ENCODE data around the gene ZNF775. TPM values are rescaled to one million over a fixed set of nuclear protein-coding genes. Genes with fewer than 3 reads are reported as not detected.

Gene ZNF775
- total RNA-seq, 1 donor from 2014 or later: 3.3 TPM

DNA sequence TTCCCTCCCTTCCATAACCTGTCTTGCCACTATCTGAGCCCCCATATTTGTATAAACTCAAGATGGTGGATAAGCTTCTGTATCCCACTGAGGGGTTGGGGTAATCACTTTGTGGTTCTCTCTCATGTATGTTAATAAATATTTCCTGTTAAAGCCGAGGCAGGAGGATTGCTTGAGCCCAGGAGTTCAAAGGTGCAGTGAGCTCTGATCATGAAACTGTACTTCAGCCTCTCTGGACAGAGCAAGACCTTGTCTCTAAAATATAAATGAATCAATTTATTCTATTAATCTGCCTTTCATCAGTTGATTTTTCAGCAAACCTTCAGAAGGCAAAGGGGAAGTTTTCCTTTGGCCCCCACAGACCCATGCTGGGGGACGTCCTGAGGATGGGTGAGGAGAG, 35.9 kb upstream of the ZNF775 start:
- DNase-seq (ENCODE audit: missing footprints) (no peak), ATAC-seq (no peak)
- intact Hi-C loops (cut with DNase I): no loop called here

- ATAC-seq: no peak
- no peak for DNase-seq (ENCODE audit: missing footprints)
- intact Hi-C loops (cut with DNase I): no loop called here
Observed at GRCh38 chr7:150344299-150344698, 34.8 kb upstream of the ZNF775 start.

GRCh38 chr7:150345012-150345411, 34.1 kb upstream of the ZNF775 start:
- intact Hi-C loops (cut with DNase I): no loop called here
- ATAC-seq: no peak
- DNase-seq (ENCODE audit: missing footprints): no peak

- ATAC-seq (no peak), DNase-seq (ENCODE audit: missing footprints) (no peak)
- intact Hi-C loops (cut with DNase I): no loop called here
Observed at GRCh38 chr7:150346922-150347321, 32.2 kb upstream of the ZNF775 start.

GRCh38 chr7:150351587-150352194, 27.4 kb upstream of the ZNF775 start:
- DNase-seq (ENCODE audit: missing footprints): no peak
- ATAC-seq: no peak
- intact Hi-C loops (cut with DNase I): no loop called here

DNA sequence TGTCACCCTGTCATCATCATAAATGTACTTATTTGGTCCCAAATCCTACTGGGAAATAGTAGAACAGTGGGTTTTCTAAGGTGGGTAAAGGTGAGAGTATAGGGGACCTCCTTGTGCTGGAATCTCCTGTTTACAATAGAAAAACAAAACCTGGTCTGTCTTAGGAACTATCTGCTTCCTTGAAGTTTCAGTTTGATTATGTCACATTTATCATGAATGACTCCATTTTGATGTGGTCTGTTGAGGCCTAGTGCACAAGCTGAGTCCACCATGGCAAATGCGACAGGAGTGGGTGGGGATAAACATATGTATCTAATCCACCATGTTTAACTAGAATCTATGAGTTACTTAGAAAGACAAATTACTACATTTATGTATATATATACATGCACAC, 23.5 kb upstream of the ZNF775 start:
- intact Hi-C loops (cut with DNase I): loop anchor here (5.0 kb wide), 1 partner anchor 67 kb away; no protein-coding TSS in a partner anchor
- DNase-seq (ENCODE audit: missing footprints) (no peak), ATAC-seq (no peak)

- intact Hi-C loops (cut with DNase I): loop anchor here (5.0 kb wide), 1 partner anchor 66 kb away; no protein-coding TSS in a partner anchor
- ATAC-seq (no peak), DNase-seq (ENCODE audit: missing footprints) (no peak)
Observed at GRCh38 chr7:150356265-150356897, 22.7 kb upstream of the ZNF775 start.

GRCh38 chr7:150357270-150357669, 21.9 kb upstream of the ZNF775 start:
- no peak for ATAC-seq
- intact Hi-C loops (cut with DNase I): loop anchor here (5.0 kb wide), 1 partner anchor 65 kb away; no protein-coding TSS in a partner anchor
- DNase-seq (ENCODE audit: missing footprints): no peak

DNA sequence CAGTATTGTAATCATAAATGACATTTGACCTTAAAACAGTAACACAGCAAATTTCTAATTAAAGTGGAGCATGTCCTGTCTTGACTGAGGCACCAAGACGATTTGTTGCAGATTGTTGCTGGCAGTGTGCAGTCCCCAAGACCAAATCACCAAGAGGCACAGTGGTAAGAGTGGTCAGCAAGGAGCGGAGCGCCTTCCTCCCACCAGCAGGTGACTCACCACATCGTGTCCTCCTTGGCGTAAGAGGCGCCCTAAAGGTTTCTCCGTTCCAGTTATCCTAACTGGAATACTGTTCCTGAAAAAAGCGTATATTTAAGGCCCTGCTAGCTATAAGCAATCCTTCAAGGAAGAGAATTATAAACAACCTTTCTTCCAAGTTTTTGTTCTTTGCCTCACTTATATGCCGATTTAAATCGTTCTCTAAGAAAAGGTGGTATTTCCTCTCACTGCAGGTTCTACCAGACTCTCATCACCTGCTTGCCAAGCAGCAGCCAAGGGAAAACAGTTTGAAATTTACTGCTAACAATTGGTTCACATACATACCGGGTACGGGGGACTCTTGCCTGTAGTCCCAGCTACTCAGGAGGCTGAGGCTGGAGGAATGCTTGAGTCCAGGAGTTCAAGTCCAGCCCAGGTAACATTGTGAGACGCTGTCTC, 21.2 kb upstream of the ZNF775 start:
- no peak for DNase-seq (ENCODE audit: missing footprints)
- intact Hi-C loops (cut with DNase I): loop anchor here (5.0 kb wide), 1 partner anchor 64 kb away; no protein-coding TSS in a partner anchor
- no peak for ATAC-seq

GRCh38 chr7:150358433-150358832, 20.7 kb upstream of the ZNF775 start:
- no peak for DNase-seq (ENCODE audit: missing footprints)
- intact Hi-C loops (cut with DNase I): loop anchor here (5.0 kb wide), 1 partner anchor 64 kb away; no protein-coding TSS in a partner anchor
- no peak for ATAC-seq

- DNase-seq (ENCODE audit: missing footprints) (no peak), ATAC-seq (no peak)
- intact Hi-C loops (cut with DNase I): loop anchor here (5.0 kb wide), 1 partner anchor 63 kb away; no protein-coding TSS in a partner anchor
Observed at GRCh38 chr7:150358988-150359621, 20.0 kb upstream of the ZNF775 start.

DNA sequence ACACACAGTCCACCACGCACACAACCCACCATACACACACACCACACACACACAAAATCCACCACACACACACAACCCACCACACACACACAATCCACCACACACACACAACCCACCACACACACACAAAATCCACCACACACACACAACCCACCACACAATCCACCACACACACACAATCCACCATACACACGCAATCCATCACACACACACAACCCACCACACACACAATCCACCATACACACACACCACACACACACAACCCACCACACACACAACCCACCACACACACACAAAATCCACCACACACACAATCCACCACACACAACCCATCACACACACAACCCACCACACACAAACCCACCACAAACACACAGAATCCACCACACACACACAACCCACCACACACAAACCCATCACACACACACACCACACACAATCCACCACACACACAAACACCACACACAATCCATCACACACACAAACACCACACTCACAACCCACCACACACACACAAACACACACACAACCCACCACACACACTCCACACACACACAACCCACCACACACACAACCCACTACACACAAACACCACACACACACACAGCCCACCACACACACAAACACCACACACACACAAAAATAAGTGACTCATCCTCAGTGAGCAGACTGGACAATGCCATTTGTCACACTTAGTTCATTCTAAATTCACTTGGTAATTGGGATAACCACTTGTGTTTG, 19.3 kb upstream of the ZNF775 start:
- no peak for DNase-seq (ENCODE audit: missing footprints)
- intact Hi-C loops (cut with DNase I): loop anchor here (5.0 kb wide), 1 partner anchor 63 kb away; no protein-coding TSS in a partner anchor
- ATAC-seq: no peak

DNA sequence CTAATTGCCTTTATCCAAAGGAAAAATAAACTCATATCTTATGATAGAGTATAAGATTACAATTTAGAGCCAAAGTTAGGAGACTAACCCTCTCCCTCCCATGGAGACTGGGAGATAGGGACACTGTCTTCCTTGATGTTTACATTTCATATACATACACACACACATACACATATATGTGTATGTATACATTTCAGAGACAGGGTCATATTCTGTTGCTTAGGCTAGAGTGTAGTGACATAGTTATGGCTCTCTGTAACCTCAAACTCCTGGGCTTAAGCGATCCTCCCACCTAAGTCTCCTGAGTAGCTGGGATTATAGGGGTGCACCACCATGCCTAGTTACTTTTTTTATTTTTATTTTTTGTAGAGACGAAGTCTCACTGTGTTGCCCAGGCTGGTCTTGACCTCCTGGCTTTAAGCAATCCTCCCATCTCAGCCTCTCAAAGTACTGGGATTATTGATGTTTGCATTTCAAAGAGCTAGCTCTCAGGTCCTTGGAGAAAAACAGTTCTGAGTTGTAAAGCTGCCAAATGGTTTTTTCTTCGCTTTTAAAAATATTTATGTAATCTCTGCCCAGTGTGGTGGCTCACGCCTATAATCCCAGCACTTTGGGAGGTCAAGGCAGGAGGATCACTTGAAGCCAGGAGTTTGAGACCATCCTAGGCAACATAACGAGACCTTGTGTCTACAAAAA, 18.6 kb upstream of the ZNF775 start:
- DNase-seq (ENCODE audit: missing footprints) (no peak), ATAC-seq (no peak)
- intact Hi-C loops (cut with DNase I): no loop called here

- ATAC-seq: no peak
- intact Hi-C loops (cut with DNase I): no loop called here
- DNase-seq (ENCODE audit: missing footprints): no peak
Observed at GRCh38 chr7:150361402-150361801, 17.7 kb upstream of the ZNF775 start.

DNA sequence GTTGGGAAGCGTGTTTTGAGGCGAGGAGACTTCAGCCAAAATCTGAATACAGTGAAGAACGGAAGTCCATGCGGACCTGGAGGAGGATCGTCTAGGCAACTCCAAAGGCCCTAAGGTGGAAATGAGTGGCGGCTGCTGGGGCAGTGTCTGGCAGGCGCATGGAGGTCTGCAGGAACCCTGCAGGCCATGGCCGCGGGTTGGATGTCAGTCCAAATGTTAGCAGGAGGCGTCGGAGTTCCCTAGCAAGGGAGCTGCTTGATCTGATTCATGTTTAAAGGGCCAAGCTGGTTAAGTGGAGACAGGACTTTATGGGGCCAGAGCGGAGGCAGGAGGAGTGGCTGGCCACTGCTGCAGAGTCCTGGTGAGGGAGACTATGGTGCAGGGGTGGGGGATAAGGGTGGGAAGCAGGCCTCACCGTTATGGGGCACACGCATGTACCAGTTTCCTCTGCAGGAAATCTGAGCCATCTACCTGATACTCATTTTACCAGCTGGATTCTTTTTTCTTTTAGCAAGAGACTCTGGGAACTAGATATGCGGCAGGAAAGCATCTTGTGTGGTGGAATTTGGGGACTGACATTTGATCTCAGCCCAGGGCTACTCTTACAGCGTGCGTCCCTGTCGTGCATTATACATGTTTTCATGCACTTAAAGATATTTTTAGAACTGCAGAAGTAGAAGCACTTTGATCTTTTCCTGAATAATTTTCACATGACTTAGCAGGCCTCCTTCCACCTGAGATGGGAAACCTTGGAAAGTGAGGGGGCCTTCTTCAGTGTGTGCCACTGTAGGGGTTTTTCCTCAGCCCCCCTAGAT, 17.1 kb upstream of the ZNF775 start:
- ATAC-seq (no peak), DNase-seq (ENCODE audit: missing footprints) (no peak)
- intact Hi-C loops (cut with DNase I): no loop called here

- no peak for ATAC-seq
- no peak for DNase-seq (ENCODE audit: missing footprints)
- intact Hi-C loops (cut with DNase I): no loop called here
Observed at GRCh38 chr7:150363370-150363769, 15.8 kb upstream of the ZNF775 start.

DNA sequence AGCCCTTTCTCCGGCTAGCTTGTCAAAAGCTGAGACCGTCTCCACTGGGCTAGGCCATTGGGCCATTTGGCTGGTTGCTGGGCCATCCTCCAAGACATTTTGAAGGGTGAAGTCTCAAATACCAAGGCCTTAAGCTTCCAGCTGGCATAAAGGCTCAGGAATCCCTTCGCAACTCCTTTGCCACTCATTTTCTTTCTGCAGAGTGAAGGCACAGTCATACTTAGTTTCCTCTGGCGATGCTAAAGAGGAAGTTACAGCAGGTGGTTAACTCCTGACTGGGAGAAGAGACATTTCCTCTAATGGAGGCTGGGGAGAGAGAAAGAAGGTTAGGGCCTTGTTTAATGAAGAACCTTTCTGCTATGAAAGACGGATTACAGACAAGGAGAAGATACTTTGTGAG, 15.3 kb upstream of the ZNF775 start:
- intact Hi-C loops (cut with DNase I): no loop called here
- no peak for ATAC-seq
- no peak for DNase-seq (ENCODE audit: missing footprints)
